Hematopoietic multipotent progenitor cell (in vitro differentiated cells): Measurements from ENCODE around the gene TACR1. TPM values are rescaled to one million over a fixed set of nuclear protein-coding genes. Genes with fewer than 3 reads are reported as not detected.

Experiments
- DNase-seq, 3 donors: peaks; one replicate each; pipeline ENCODE4 v3.0.0-alpha.2; 2011 to 2015; ENCODE audit warnings: low read depth in 2 of 3, low spot score in 2 of 3
- total RNA-seq: library from RNA; depleted of rRNA; stranded (reverse); fragments of >200 nt; gene quantifications from one replicate; pipeline ENCODE4 v1.2.3, GENCODE V29; 2012

Gene TACR1
- total RNA-seq, 1 donor = under 0.01 TPM

DNA sequence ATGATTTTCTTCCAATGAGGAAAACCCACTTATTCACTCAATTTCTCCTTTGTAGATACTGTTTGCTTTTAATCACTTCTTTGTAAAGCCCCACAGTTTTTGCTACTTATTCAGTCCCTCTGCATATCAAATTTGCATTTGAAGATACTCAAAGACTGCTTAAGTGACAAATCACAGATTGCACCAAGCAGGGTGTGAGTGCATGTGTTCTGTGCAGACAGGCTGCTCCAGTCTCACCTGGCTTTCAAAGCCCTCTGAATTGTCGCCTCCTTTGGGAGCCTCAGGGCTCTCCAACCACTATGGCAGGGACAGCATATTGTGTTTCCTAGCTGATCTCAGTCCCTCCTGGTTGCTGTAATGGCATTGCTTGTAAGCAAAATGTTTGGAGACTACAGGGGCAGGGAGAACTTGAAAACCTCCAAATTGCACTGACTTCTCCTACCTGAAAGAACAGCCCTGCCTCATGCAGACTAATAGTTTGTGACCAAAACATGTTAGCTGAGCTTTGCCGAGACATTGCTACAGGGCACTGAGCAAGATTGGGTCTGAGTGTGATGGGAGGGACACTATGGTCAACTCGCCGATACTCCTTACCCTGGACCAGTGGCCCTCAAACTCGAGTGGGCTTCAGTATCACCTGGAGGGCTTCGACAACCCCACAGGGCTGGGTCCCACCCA lies 144.0 kb downstream of the TACR1 start:
- no peak for DNase-seq

DNA sequence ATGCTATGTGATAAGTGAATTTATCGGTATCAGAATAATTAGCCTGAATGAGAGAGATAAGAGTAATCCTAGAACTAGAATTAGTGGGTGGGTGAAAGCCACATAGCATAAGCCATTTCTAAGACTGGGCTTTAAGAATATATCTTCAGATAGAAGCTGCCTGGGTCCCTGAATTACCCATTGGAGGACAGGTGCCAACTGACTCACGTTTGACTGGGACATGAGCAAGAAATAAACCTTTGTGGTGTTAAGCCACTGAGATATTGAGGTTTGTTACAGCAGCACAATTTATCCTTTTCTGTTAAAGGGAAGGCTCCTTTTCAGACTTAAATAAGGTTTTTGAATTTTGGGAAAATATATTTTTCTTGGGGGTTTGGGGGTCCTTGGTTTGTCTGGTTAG lies 145.0 kb downstream of the TACR1 start:
- no peak for DNase-seq

DNA sequence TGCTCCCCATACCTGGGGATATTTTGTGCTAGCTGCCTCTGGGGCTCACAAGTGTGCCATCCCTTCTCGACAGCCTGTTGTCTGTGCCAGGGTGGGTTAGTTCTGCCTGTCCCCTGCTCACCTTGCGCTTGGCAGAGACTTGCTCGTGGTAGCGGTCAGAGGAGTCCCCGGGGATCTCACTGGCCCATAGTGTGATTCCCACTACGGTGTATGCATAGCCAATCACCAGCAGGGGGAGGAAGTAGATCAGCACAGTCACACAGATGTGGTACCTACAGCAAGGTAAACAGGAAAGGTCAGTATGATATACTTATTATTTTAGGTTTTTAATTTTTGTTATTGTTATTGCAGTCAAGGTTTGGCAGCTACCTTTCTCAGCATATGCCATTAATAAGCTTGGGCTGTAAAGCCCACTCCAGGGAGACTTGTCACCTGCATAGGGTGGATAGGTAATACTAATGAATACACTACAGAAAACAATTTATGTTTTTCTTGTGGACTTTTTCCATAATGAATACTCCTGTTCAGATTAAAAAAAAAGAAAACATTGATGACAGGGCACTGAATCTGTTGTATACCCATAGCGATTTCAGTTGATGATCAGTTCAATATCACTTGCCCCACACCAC lies 145.7 kb downstream of the TACR1 start:
- no peak for DNase-seq

DNA sequence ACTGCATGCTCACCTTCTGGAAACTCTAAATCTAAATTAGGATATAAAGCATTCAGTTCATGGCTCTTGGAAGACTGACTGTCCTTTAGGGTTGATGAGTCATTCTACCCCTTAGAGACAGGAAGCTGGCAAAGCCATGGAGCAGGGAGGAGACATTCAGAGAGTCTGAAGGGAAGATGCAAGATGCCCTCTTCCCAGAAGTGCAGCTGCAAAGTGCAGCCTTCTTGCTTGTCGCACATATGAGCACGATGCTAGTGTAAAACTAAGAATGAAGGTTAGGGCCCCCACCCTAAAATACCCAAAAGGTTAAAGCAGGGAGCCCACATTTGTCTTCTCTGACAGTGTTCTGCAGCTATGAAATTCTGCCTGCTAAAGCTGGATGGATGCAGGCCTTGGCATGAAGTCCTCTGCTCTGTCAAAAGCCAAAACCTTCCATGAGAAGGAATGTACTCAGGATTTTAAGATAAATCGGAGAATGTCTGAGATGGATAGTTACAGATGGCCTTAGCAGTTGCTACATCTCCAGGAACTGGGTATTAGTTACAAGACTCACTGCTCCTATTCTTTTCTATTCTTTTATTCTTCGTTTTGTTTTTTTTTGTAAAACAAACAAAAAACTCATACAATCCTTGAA lies 151.2 kb downstream of the TACR1 start:
- DNase-seq = no peak

DNA sequence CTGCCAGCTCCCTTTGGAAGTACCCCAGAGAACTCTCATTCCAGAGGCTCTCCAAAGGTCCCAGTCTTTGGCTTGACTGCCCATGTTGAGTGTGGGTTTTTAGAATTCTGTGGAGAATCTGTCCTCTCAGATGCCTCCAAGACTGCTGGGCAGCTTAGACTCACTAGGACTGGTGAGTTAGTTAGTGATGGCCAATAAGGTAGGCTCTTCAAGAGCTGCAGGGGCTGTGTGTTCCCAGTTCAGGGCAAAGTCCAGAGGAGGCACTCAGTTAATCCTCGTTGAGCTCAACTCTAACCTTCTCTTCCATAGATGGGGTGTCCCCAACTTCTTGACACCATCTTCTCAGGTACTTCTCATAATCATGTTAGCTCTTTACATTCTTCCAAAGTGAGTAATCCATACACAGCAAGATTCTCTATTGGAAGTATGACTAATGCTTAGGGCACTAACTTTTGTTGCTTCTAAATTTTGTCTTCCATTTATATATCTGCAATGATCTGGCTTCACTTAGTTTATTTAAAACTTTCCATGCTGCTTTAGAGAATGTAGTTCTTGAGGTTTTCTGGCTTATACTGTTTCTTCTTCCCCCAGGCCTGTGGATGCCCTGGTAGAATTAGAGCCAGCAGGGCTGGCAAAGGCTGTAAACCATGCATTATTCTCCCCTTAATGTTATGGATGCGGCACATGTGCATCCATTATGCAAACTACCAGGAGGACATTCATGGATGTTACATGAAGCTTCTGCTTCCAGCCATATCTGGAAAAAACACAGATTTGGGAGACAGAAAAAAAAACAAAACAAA lies 151.9 kb downstream of the TACR1 start:
- no peak for DNase-seq

DNA sequence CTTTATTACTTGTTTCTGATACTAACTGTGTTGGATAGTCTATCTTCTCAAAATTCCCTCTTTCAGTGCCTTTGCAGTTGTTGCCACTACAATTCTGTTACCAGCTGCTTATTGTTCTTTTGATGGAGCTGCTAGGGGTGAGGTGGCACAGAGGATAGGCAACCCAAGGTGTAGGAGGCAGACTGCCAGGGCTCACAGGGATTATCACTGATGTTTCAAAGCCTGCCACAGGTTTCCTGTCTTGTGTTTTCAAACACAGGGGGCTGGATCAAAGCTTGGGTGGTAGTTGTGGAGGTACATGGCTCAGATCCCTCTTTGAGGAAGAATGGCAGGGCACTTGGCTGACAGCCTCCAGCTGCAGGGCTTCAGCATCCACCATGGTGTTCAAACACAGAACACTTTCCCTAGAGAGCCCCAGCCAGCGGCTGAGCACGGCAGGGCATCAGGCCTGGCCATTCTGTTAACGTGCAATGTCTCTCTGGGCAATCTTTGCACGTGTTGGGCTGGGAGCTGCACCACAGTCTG lies 153.7 kb downstream of the TACR1 start:
- no peak for DNase-seq

DNA sequence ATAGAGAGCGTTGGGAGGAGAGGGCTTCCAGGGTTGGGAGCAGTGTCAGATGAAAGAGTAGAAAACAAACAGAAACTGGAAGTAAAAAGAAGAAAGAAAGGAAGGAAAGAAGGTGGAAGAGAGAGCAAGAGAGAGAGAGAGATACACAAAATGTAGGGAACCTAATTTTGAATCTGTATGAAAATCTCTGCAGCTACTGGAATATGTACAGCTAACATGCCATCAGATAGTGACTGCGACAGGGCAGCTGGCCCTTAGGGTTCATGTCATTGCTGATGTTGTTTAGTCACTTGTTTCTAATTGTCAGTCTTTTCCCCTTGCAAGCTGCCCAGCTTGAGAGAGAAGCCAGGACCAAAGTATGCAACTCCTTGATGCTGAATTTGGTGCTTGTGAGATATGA lies 155.0 kb downstream of the TACR1 start:
- DNase-seq = no peak

DNA sequence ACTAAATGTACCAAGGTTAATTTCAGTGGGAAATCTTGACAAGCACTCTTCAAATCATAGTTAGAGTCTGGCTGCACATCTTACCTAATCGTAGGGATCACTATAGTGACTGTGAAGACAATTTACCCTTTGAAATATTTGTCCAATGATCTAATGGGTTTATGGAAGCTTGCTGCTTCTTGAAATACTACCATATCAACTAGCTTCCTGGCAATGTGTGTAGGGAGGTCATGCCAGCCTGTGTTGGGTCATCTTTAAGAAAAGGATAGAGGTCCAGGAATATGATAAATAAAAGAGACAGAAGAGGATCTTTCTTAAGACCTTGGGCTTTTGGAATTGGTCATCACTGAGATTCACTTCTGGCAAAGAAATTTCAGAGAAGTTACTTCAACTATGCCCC lies 156.5 kb downstream of the TACR1 start:
- no peak for DNase-seq

DNA sequence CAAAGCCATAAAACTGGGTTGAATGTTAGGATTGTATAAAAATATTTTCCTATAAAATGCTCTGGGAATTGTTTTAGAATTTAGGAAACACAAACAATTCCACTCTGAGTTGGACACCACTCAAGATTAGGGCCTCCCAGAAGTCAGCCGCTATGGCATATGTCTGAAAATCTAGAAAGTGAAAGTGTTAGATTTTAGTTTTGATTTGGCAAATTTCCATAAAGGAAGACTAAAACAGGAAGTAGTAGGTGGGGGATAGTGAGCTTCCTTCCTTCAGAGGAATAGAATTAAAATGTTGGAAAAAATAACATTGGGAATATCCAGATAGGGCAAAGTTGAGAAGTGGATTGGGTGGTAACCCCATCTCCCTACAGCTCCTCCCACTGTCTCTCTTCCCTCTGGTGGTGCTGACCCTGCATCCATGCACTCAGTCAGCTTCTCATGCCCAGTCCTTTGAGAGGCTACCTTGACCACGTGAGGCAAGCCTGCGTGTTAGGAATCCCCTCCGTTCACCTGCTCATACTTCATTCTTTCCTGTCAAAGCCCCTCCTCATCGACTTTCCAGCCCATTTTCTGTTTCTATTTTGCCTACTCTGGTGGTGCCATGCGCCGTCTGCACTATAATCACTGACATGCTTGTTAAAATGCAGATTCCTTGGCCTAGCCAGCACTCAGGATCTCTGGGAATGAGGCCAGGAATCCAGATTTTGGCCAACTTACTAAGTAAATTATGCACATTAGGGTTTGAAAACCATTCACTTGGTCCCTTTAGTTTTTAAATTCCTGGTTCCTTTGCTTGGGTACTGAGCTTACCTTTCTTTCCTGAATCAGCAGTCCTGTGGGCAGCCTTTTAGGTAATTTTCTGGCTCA lies 157.4 kb downstream of the TACR1 start:
- no peak for DNase-seq

DNA sequence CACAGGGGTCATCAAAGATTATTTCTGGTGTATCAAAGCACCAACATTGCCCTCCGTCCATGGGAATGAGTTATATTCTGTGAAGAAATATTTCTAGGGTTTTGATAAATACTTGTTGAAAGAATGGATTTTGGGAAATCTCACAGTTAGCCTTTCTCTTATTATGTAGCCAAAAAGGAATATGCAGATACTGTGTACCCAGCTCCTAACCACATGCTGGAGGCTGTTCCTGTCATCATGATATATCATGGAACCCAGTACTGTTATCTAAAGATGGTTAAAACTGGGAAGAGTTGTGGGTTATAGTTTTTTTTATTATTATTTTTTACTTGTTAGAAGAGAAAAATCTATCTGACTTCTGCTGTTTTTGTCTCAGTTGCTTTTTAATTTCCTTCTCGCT lies 158.1 kb downstream of the TACR1 start:
- DNase-seq = no peak

DNA sequence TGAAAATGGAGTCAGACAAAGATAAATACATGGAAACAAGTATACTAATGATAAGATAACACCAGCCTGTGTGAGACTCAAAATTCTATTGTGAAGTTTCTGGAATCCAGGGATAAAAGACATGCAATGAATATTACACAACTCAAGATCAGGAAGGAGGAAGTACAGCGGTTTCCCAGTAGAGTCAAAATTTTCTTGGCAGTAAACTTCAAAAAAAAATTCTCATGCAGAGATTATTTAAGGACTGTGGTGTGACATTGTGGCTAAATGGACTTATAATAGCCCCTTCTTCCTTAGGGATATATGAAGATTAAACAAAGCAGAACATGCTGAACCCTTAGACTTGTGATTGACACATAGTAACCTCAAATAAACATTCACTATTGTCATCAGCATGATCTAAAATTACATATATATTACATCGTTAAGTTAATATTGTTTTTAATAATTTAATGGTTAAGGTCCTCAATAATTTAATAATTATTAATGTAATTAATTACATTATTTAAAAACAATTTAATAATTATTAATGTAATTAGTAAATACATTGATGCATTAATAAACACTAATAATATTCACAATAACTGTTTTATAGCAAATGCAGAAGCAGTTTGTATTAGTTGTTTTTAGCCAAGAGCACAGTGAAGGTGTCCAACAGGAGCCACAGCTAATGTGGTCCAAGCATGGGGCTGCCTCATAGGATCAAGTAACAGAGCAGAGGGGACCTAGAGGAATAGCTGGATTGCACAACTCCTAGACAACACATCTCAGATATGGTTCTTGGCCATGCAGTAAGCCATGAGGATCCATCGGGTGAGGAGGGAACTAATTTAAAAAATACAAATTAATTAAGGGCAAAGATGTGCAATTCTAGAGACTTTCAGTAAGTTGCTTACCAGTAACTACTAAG lies 163.6 kb downstream of the TACR1 start:
- no peak for DNase-seq

DNA sequence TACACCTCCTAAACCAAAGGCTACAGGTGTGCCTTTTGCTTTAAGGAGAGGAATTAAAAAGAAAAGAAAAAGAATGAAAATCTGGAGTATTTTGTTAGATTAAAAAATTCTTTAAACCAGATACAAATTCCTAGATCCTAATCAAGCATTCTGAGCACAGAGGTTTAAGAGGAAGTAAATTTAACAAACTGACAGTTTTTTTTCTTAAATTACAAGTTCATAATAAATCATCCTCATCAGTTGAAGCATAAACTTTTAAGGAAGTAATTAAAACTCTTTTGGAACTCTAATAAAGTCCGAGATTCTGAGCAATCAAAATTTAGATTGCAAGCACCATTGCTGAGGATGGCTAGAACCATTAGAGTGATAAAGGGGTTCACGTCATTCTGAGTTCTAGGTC lies 165.8 kb downstream of the TACR1 start:
- peak in 1 of 3 donors; percentile 52 for DNase-seq

DNA sequence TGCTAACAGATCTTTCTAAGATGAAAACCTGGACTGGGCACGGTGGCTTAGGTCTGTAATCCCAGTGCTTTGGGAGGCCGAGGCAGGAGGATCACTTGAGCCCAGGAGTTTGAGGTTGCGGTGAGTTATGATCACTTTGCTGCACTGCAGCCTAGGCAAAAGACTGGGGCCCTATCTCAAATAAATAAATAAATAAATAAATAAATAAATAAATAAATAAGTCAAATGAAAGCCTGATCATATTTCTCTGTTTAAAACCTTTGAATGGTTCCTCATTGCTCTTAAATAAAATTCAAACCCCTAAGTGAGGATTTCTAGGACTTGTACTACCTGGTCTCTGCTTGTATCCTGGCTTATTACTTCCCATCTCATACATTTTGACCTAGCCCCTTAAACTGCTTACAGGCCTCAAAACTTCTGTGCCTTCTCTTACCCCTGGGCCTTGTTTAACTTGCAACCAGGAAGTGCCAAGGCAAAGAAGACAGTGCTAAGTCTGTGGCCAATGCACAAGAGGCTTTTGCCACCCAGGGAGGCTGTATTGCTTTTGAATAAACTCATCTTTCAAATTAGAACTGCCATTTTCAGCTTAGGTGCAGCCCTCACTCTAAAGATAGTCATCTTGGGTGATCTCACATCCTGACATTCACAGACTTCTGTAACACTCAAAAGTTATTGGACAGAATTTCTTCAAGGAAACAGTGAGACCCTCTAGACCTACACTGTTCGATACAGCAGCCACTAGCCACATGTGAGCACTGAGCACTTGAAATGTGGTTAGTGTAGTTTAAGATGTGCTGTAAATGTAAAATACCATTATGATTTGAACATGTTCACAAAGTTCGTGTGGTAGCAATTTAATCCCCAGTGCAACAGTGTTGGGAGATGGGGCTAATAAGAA lies 167.2 kb downstream of the TACR1 start:
- DNase-seq = no peak

DNA sequence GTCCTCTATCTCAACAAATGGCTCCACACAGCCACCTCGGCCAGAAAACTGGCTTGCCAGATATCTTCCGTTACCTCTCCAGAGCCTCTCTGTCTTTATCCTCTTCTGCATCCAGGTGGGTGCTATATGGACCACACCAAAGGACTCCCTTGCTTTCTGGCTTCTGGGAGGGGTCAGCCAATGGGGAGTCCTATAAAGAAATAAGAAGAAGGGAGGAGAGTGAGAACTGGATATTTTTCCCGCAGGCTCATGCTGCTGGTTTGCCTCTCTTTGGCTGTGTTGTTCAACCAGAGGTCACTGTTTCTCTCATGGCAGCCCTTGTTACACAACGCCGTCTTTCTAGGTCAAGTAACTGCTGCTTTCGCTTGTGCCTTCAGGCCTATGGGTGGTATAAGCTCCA lies 168.1 kb downstream of the TACR1 start:
- DNase-seq = no peak

DNA sequence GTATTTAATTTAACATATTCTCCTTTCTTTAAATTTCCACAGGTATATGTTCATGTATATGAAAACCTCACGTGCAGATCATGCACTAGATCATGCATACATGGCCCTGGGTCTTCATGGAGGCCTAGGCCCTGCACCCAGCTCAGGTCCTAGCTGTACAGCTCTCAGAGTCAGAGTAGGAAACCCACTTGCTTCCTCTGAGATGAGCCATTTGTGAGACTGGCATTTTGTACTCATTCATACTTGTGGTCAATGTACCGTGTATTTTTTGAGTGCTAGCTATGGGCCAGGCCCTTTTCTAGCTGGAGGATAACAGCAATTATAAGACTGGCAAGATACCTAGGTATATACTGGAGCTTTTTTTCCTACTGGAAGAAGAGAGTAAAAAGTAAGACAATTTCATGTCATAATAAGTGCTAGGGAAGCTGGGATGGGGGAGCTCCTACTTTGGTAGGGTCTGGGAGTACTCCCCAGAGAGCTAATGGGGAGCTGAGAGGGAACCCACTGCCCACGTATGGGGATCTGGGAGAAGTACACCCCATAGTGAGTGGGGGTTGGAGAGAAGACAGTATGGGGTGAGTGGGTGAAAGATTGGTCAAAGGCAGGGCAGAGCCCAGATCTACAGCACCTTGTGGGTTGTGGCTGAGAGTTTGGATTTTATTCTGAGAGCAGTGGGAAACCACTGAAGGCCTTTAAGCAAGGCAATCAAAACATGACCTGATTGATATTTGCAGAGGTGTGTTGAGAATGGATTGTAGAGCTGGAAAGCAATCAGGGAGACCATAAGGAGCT lies 168.9 kb downstream of the TACR1 start:
- DNase-seq = no peak

DNA sequence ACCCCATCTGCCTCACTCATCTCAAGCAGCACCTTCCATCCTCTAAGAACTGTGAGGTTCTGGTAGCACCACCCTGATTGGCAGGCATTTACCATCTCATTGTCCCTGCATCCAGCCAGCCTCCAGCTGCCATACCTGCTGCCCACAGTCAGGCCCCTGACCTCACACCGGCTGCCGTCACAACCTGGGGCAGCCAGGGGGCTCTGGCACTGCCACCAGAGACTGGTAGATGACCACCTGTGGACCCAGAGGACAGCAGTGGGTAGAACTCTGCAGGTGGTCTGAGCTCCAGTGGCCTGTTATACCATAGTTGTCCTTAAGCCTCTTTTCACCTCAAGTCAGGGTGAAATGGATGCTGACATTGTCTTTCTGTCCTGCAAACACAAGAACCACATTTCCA lies 171.4 kb downstream of the TACR1 start:
- no peak for DNase-seq

DNA sequence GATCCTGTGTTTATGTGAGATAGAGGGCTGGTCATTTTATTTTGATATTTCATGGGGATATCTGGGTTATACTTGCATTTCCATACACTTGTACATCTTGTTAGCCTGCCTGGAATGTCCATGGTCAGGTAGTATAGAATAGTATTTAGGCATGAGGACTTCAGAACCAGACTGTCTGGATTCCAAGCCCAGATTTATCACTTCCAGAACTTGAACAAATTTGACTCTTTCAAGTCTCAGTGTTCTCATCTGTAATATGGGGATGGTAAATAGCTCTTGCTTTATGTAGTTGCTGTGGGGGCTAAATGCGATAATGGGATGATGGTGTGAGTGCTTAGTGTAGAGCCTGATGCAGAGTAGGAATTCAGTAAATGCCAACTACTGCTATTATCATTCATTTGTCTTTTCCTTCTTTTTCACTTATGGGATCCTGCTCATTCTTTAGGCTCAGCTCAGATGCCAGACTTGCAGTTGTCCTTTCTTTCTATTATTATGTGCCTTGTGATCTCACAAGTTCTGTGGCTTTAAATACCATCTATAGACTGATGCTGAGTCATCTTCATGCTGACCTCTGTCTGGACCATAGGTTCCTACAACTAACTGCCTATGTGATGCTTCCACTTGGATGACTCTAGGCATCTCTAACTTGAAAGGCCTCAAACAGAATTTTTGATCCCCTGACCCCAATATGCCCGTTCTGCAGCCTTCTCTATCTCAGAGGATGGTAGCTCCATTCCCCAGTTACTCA lies 173.5 kb downstream of the TACR1 start:
- DNase-seq = no peak
